Panc1 (cell line): ENCODE measurements around the gene LSS. TPM values are rescaled to one million over a fixed set of nuclear protein-coding genes. Genes with fewer than 3 reads are reported as not detected.

Experiments used
- ATAC-seq: fragments of 200-7000 bp; cut with Tn5 transposase; 2 replicates; pipeline ENCODE4 v1.9.1; 2020; ENCODE audit warnings: mild to moderate bottlenecking, moderate library complexity
- BruUV-seq: library from RNA; stranded (reverse); fragments of 400-500 nt; replicated peaks from 2 replicates; lab custom pipeline; 2021; lab: Mats Ljungman, UMichigan
- CTCF ChIA-PET: fragments of 300-600 bp; sonication (Branson Sonifier 250); formaldehyde crosslinking; loops from one replicate; lab custom pipeline; 2022; ENCODE audit warnings: antibody characterized with exemption; lab: Charles Lee
- POLR2A ChIA-PET: fragments of 300-600 bp; sonication (Branson Sonifier 250); formaldehyde crosslinking; loops from one replicate; lab custom pipeline; 2022; ENCODE audit warnings: antibody characterized with exemption; lab: Charles Lee
- DNase-seq: peaks from one replicate; pipeline ENCODE4 v3.0.0-alpha.2; 2010; ENCODE audit warnings: low read depth, low spot score
- H3K27ac ChIP-seq: 2 replicates; pipeline ENCODE4 v1.5.1; 2011; ENCODE audit warnings: mild to moderate bottlenecking, low read length, inconsistent platforms
- H3K27me3 ChIP-seq: fragments of 200-500 bp; sonication (Bioruptor generic); 2 replicates; pipeline ENCODE4 v1.6.0; 2014; ENCODE audit warnings: low read length, inconsistent platforms; ENCODE audit not compliant: control insufficient read depth, insufficient read depth
- H3K36me3 ChIP-seq: fragments of 200-500 bp; sonication (Bioruptor generic); 2 replicates; pipeline ENCODE4 v1.5.1; 2014; ENCODE audit warnings: inconsistent platforms, mild to moderate bottlenecking, low read length, moderate library complexity; ENCODE audit not compliant: control insufficient read depth, insufficient read depth
- H3K4me1 ChIP-seq: 2 replicates; pipeline ENCODE4 v1.5.1; 2011; ENCODE audit warnings: inconsistent platforms, mild to moderate bottlenecking, low read length, moderate library complexity; ENCODE audit not compliant: control insufficient read depth, insufficient read depth
- H3K4me3 ChIP-seq, 2 experiments: 2 replicates each; pipeline ENCODE4 v1.5.1; 2011 to 2012; ENCODE audit warnings: low read depth in 2 of 2, low read length in 2 of 2, mild to moderate bottlenecking in 2 of 2, inconsistent platforms in 1 of 2, moderate library complexity in 1 of 2
- H3K9me3 ChIP-seq: fragments of 200-500 bp; sonication (Bioruptor generic); 2 replicates; pipeline ENCODE4 v1.5.1; 2014; ENCODE audit warnings: low read depth, mild to moderate bottlenecking, inconsistent platforms, low read length, moderate library complexity; ENCODE audit not compliant: control insufficient read depth, insufficient read depth
- POLR2AphosphoS5 ChIP-seq: IDR thresholded peaks from 2 replicates; pipeline ENCODE4 v1.6.1; 2012; ENCODE audit warnings: mild to moderate bottlenecking, low read depth, low read length, moderate library complexity
- SIN3A ChIP-seq: IDR thresholded peaks from 2 replicates; pipeline ENCODE4 v1.6.1; 2012; ENCODE audit warnings: low read depth, mild to moderate bottlenecking, low read length, moderate library complexity, borderline replicate concordance; ENCODE audit not compliant: insufficient read depth
- TCF7L2 ChIP-seq: IDR thresholded peaks from 2 replicates; pipeline ENCODE4 v1.6.1; 2011; ENCODE audit warnings: mild to moderate bottlenecking, low read depth, low read length, inconsistent platforms
- in situ Hi-C: cut with HindIII; loops from 2 replicates; pipeline ENCODE4 v1.10.0; 2016; ENCODE audit warnings: low sequenced_read_pairs, low pct_unique_long_range_greater_than_20kb
- intact Hi-C: fragments of 100-400 bp; cut with micrococcal nuclease; formaldehyde crosslinking; loops from one replicate; pipeline ENCODE4 v1.10.0; 2022; ENCODE audit not compliant: unreplicated experiment
- total RNA-seq: library from RNA; stranded (reverse); gene quantifications from one replicate; pipeline ENCODE4 v1.2.1, GENCODE V29; 2021; ENCODE audit not compliant: unreplicated experiment
- TF ChIP-seq, protein P1 (sequence below): fragments of 450-650 bp; IDR thresholded peaks from 2 replicates; pipeline ENCODE4 v1.5.1; 2017; ENCODE audit warnings: mild to moderate bottlenecking
- TF ChIP-seq, protein P2 (sequence below), 2 experiments: IDR thresholded peaks; 2 replicates each; pipeline ENCODE4 v1.6.1; 2011 to 2012; ENCODE audit warnings: low read depth in 2 of 2, control low read depth in 1 of 2, low read length in 1 of 2, mild to moderate bottlenecking in 1 of 2, moderate library complexity in 1 of 2; ENCODE audit not compliant: insufficient read depth in 1 of 2

Gene LSS
- total RNA-seq, 1 experiment from 2014 or later = 111 TPM

DNA sequence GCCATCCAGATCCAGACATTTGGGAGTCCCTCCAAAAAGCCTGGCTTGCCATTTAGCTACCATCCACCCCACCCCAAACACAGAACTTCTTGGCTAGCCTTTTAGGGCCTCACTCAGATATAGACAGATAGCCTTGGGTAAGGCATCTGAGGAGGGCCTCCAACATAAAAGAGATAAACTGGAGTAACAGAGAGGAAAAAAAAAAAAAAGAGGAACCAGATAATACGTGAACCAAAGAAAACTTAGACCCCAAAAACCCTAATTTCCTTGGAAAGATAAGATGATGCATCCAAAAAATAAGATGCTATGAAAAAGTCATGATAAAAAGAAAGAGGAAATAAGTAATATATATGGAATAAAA is 19.8 kb upstream of the LSS start:
- Histone ChIP-seq H3K36me3 (peaks cover 3% of the 10 kb centered on the region), H3K27me3 (no peaks in the 10 kb centered on the region), H3K4me3 (no peak overlapping the region), H3K4me1 (no peaks in the 10 kb centered on the region), H3K9me3 (no peaks in the 10 kb centered on the region), H3K27ac (no peak overlapping the region)
- intact Hi-C loops (no loop called here), in situ Hi-C loops (no loop called here)
- no TSS peak for BruUV-seq
- no peak for TF ChIP-seq TCF7L2
- ATAC-seq (no peak), DNase-seq (no peak)
- ChIA-PET POLR2A (interaction anchor here (0.6 kb wide), 1 partner anchor 207 kb away, joined by 3 read pairs; no protein-coding TSS in a partner anchor), CTCF (interaction anchor here (0.7 kb wide), 1 partner anchor 325 kb away, joined by 5 read pairs; no protein-coding TSS in a partner anchor)

DNA sequence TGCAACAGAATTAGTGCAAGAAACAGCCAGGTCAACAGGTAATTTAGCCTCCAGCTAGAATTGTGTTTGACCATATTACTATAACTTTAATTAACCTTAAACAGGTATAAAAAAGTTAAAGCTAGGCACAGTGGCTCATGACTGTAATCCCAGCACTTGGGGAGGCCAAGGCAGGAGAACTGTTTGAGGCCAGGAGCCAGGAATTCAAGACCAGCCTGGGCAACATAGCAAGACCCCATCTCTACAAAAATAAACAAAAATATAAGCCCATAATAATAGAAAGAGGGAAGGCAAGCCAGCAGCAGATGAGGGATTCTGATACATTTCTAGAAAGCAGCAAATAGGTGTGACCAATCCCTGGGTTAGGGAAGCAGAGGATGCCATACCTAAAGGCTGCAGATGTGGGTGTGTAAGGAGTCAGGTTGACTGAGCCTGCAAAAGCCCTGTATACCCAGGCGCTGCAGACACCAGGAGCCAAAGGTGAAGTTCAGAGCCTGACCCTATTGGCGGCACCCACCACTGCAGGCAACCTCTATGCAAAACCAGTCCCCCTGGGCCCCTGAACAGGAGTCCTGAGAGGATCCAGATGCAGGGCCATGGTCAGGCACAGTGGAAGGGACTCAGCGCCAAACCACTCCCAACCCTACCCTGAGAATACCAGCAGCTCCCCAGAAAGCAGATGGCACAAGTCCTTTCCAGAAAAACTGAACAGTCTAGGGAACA is 19.3 kb upstream of the LSS start:
- H3K27ac ChIP-seq = no peak overlapping the region
- no peaks in the 10 kb centered on the region for H3K9me3 ChIP-seq
- ATAC-seq (no peak), DNase-seq (no peak)
- CTCF ChIA-PET = interaction anchor here (0.7 kb wide), 1 partner anchor 324 kb away, joined by 5 read pairs; no protein-coding TSS in a partner anchor
- no TSS peak for BruUV-seq
- TF ChIP-seq, protein P1, sequence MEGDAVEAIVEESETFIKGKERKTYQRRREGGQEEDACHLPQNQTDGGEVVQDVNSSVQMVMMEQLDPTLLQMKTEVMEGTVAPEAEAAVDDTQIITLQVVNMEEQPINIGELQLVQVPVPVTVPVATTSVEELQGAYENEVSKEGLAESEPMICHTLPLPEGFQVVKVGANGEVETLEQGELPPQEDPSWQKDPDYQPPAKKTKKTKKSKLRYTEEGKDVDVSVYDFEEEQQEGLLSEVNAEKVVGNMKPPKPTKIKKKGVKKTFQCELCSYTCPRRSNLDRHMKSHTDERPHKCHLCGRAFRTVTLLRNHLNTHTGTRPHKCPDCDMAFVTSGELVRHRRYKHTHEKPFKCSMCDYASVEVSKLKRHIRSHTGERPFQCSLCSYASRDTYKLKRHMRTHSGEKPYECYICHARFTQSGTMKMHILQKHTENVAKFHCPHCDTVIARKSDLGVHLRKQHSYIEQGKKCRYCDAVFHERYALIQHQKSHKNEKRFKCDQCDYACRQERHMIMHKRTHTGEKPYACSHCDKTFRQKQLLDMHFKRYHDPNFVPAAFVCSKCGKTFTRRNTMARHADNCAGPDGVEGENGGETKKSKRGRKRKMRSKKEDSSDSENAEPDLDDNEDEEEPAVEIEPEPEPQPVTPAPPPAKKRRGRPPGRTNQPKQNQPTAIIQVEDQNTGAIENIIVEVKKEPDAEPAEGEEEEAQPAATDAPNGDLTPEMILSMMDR = no peak
- TF ChIP-seq SIN3A = no peak
- TF ChIP-seq TCF7L2 = no peak
- no peak for TF ChIP-seq POLR2AphosphoS5
- TF ChIP-seq, protein P2, sequence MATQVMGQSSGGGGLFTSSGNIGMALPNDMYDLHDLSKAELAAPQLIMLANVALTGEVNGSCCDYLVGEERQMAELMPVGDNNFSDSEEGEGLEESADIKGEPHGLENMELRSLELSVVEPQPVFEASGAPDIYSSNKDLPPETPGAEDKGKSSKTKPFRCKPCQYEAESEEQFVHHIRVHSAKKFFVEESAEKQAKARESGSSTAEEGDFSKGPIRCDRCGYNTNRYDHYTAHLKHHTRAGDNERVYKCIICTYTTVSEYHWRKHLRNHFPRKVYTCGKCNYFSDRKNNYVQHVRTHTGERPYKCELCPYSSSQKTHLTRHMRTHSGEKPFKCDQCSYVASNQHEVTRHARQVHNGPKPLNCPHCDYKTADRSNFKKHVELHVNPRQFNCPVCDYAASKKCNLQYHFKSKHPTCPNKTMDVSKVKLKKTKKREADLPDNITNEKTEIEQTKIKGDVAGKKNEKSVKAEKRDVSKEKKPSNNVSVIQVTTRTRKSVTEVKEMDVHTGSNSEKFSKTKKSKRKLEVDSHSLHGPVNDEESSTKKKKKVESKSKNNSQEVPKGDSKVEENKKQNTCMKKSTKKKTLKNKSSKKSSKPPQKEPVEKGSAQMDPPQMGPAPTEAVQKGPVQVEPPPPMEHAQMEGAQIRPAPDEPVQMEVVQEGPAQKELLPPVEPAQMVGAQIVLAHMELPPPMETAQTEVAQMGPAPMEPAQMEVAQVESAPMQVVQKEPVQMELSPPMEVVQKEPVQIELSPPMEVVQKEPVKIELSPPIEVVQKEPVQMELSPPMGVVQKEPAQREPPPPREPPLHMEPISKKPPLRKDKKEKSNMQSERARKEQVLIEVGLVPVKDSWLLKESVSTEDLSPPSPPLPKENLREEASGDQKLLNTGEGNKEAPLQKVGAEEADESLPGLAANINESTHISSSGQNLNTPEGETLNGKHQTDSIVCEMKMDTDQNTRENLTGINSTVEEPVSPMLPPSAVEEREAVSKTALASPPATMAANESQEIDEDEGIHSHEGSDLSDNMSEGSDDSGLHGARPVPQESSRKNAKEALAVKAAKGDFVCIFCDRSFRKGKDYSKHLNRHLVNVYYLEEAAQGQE (IDR thresholded peaks at IDR 0.05; ENCODE audit: insufficient read depth in 1 of 2, low read depth in 2 of 2, low read length in 1 of 2) = no peak
- POLR2A ChIA-PET = interaction anchor here (0.5 to 0.6 kb wide), 2 partner anchors 10 to 207 kb away, joined by 3 read pairs; no protein-coding TSS in a partner anchor
- H3K4me3 ChIP-seq = no peak overlapping the region
- intact Hi-C loops (no loop called here), in situ Hi-C loops (no loop called here)
- H3K4me1 ChIP-seq = no peaks in the 10 kb centered on the region
- H3K27me3 ChIP-seq = no peaks in the 10 kb centered on the region
- H3K36me3 ChIP-seq = peaks cover 3% of the 10 kb centered on the region

DNA sequence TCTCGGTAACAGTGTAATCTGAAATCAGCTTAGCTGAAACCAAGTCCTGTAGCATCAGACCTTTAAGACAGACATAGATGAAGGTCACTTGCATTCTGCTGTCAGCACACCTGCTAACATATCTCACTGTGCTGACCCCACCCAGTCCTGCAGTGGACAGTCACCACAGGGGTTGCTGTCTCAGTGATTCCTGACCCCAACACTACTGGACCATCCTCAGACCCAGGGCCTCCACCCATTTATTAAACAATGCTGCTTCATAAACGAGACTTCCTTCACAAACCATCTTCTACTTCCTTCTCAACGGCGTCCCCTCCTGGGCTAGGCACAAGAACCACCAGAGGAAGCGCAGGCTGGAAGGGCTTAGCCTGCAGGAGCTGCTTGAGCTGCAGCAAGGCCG is 17.8 kb upstream of the LSS start:
- ATAC-seq (no peak), DNase-seq (no peak)
- TF ChIP-seq POLR2AphosphoS5 = no peak
- TF ChIP-seq, protein P2 (IDR thresholded peaks at IDR 0.05; ENCODE audit: insufficient read depth in 1 of 2, low read depth in 2 of 2, low read length in 1 of 2) = no peak
- no peak for TF ChIP-seq SIN3A
- no peak for TF ChIP-seq TCF7L2
- TF ChIP-seq, protein P1 = no peak
- no peak overlapping the region for H3K27ac ChIP-seq
- no TSS peak for BruUV-seq
- intact Hi-C loops = no loop called here
- CTCF ChIA-PET = interaction anchor here (0.7 kb wide), 1 partner anchor 39 kb away, joined by 3 read pairs; no protein-coding TSS in a partner anchor
- no peak overlapping the region for H3K4me3 ChIP-seq
- no peaks in the 10 kb centered on the region for H3K9me3 ChIP-seq
- H3K36me3 ChIP-seq = peaks cover 6% of the 10 kb centered on the region
- POLR2A ChIA-PET = no interaction called here
- in situ Hi-C loops = no loop called here
- H3K27me3 ChIP-seq = no peaks in the 10 kb centered on the region
- H3K4me1 ChIP-seq = no peaks in the 10 kb centered on the region
